ENCODE data around the gene STK35.

DNA sequence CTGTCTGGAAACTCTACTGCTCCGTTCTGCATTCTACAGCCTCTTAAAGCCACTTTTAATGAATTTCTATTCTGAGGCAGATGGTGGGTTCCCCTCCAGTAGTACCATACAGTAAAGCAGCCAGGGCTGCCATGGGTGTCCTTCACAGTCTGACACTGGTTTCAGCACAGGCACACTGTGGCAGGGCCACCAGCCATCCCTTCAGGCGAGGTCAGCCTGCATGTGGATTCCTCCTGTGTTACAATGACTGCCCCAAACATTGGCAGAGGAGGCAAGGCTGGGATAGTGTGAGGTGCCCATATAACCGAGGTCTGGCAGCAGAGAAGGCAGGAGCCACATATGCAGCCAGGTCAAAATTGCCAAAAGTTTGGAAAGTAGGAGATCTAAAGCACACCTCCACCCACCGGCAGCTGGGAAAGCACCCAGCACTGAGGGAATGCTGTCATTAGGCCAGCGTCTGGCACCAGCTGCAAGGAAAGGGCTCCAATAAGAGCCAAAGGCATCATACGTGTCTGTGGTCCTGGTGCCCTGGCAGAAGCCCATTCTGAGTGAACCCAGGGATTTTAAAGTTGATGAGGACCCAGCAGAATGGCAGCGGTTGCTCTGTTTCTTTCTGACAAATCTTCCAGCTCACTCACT is 24.0 kb downstream of the STK35 start:
- TF ChIP-seq POLR2A (IDR thresholded peaks at IDR 0.05; ENCODE audit: low read length) = no peak
- TF ChIP-seq GATA1 (IDR thresholded peaks at IDR 0.05; ENCODE audit: low read depth, low read length) = no peak

All from erythroblast (primary cell).